ENCODE results near the gene TMEM163.
A peak's percentile ranks its signal among the peaks of the same experiment; 100 is the strongest.

The TMEM163 gene

DNA sequence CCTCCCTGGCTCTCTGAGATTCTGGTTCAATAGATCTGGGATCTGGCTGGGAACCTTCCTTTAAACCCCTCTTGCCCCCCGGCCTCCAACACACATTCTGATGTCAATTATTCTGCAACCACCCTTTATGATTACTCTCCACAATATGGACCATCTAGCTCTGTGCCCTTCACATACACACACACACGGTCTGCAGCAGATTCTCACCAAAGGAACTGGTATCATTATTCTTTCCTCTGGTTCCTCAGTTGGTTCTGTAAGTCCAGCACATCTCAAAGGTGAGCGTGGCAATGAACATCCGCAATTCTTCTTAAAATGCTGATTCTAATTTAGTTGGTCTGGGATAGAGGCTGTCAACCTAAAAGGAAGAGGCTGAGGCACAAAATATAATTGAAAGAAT is 2.8 kb upstream of the TMEM163 start:
- DNase-seq = no peak

DNA sequence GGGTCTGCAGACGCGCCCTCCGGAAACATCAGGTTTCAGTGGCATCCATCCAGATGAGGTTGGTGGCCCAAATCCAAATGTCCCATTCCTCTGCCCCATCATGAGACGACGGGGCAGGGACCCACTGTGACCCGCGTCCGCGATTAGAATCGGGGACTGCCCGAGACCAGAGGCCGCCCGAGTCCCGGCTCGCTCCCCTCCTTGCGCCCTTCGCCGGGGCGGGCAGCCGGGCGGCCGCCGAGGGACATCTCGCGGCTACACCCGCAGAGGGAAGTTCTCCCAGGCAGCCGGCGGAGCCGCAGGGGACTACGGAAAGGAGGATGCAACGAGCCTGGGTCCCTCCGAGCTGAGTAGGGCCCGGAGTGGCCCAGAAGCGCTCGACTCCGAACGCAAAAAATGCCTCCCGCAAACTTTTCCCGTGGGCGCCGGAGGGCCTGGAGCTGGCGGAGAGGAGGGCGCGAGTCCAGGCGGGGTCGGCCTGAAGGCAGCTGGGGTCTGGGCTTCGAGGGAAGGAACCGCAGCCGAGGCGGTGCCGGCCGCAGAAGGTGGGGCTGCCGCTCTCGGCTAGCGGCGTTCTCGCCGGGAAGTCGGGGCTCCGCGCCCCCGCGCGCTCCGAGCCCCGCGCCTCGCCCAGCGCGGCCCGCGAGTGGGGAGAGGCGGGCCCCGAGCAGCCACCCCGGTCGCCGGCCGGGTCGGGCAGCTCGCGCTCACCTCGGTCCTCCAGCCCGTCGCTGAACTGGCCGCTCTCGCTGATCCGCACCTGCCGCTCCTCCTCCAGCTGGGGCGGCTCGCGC is 580 bp downstream of the TMEM163 start:
- DNase-seq = peak; percentile 5

GRCh38 chr2:134717286-134718022 is 1.3 kb downstream of the TMEM163 start:
- no peak for DNase-seq

DNA sequence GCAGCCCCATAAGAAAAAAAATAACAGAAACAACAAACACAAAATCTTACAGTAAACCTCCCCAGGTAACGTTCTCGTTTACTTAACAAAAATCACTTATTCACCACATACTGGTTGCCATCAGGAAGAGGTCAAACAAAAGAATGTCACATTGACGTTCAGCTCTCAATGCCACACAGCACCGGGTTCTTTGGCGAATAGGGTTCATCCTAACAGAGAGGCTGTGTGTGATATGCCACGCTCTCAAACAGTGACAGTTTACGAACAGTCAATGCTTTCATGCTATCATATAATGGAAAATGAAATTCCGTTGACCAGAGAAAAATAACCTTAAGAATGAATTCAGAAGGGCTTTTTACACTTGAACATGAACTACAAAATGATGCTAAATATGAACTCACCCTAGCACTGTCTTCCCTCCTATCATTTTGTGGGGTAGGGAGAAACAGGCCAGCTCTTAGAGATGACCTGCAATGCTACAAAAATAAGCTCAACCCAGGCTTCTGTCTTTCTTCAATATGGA is 2.0 kb downstream of the TMEM163 start:
- DNase-seq = no peak

DNA sequence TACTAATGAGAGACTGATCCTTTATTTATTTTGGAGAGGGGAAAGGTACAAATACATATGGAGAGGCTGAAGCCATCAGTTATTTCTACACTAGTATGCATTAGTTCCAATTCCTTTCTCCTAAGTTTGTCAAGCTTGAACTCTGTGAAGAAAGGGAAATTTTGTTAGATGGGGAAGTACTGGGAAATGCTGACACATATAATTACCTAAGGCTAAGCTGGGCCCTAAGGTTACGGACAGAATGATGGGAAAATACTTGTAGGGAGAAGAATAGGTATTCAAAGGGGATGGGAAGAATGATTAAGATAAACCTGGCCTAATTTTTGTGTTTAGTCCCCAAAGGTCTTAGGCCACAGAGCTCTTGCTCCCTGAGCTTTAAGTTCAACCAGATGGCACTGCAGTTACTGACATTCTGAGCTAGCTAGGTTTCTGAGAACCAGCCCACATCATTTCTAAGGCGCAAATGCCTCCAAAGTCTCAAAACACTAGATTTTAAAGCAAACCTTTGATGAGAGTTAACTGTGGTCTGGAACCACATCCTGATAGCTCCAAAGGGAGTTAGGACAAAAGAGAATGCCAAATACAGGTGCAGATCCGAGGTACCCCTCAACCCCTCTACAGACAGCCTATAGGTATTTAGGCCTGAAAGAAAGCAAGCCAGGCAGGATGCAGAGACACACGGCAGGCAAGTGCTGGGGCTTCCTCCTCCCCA is 2.7 kb downstream of the TMEM163 start:
- DNase-seq = no peak

GRCh38 chr2:134714228-134714627 is 4.6 kb downstream of the TMEM163 start:
- no peak for DNase-seq

GRCh38 chr2:134713606-134714005 is 5.2 kb downstream of the TMEM163 start:
- no peak for DNase-seq

DNA sequence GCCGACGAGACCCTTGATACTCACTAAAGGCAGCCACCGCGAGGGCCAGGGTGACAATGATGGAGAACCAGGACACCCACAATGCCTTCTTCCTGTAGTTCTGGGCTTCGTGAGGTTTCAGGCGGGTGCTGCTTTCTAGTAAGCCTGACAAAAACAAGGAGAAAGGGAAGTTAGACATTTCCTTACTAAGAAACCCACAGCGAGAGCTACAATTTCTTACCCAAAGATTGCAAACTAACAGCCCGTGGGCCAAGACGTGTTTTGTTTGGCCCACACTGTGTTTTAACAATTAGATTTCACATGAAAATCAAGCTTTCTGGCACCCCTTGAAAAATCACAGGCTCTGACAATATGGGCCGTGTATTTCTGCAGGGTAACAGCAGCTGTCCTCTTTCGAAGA is 5.6 kb downstream of the TMEM163 start:
- DNase-seq = no peak

- no peak for DNase-seq
Measured at GRCh38 chr2:134712736-134713135, 6.1 kb downstream of the TMEM163 start.

DNA sequence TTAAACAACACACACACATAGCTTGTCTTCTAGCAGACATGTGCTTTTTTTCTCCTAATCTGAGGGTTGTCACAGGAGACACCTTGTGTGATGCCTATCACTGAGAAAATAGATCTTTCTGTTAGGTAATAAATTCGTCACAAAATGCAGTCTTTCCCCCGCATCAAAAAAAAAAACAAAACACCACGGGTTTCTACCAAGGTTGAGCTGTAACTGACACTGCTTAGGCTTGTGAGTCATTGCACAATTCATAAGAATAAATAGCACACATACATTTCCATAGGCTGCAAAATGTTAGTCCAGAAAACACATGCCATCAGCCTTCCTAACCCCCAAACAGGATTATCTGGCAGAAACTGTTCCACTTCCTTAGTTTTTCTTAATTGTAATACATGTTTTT is 6.5 kb downstream of the TMEM163 start:
- no peak for DNase-seq

GRCh38 chr2:134711692-134712091 is 7.1 kb downstream of the TMEM163 start:
- no peak for DNase-seq

DNA sequence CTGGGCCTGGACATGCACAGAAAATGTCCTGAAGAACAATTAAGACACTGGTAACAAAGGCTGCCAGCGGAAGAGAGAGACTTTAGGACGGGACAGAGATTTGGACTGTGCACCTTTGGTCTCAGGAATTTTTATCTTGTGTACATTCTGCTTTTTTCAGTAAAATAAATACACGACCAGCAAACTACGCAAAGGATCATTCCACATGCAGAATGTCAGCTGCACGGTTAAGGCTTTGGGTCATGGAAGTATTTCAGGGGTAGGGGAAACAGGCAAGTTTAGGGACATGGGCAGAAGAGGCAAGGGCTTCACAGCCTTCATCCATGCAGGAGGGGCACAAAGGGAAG is 11.5 kb downstream of the TMEM163 start:
- no peak for DNase-seq

DNA sequence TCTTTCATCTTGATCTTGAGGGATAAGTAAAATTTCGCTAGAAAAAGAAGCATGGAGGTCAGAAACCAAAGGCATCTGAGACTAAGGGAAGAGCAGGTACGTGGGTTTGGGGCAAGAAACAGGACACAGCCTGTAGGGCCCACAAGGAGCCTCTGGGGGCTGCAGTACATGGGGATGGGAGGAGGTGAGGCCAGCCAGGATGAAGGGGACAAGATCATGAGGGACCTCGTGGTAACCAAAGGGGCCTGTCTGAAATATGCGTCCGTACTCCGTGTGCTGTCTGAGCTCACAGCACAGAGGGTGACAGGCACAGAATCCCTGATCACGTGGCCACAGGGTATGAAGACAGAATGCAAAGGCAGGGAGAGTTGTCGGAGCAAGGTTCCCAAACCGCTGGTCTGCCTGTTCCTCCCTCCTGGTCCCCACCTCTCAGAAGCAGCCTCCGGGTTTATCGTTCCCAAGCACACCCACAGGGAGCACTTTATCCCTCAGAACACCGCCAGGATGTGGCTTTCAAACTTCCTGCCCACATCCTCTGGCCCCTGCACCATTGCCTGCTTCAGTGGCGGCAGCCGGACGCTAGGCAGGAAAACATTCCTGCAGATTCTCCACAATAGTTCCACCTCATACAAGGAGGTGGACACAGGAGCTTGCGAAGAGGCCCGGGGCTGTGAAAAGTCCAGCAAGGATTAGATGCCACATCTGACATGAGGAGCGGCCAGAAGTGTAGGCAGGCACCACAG is 12.0 kb downstream of the TMEM163 start:
- DNase-seq = no peak

DNA sequence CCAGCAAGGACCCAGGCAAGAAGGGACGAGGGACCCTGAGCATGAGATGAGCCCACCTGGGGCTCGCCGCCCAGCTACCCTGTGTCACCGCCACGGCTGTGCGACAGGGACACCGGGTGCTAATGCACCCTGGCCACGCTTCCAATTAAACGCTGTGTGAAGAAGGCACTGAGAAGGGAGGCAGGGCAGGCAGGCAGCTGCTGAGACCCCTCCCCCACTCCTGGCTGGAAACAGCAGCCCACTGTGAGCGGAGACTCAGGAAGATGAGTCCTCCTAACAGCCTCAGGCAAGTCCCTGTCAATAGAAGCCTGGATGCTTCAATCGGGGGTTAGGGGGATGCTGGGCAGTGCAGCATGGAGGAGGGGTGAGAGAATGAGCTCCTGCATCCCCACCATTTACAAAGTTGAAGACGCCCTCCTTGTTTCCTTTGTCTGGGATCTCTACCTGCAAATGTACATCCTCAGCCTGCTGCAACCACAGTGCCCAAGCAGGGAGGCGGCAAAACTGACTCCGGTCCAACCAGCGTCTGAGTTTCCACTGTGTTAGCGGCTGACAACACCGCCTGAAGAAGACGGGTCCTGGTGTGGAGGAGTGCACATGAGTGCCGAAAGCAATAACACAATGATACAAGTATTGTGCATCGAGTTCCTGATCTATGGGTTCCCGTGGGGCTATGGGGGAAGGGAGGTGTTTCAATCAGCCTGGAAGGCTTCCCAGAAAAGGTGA is 12.8 kb downstream of the TMEM163 start:
- DNase-seq = no peak

GRCh38 chr2:134704173-134704572 is 14.6 kb downstream of the TMEM163 start:
- DNase-seq = no peak

DNA sequence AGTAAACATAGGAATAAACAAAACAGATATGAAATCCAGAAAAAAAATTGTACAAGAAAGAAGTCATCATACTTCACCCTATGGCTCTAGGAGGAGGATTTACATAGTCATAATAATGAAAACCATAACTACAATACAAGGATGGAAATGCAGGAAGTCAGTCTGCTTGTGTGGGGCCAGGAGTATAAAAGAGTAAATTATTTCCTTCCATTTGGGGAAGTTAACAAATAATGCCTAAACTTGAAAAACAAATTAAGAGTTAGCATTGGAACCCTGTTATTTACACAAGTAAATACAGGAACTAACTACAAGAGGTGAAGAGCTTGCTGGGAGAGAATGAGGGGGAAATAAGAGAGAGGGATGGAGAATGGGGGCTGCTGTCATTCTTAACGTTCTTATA is 15.4 kb downstream of the TMEM163 start:
- no peak for DNase-seq

DNA sequence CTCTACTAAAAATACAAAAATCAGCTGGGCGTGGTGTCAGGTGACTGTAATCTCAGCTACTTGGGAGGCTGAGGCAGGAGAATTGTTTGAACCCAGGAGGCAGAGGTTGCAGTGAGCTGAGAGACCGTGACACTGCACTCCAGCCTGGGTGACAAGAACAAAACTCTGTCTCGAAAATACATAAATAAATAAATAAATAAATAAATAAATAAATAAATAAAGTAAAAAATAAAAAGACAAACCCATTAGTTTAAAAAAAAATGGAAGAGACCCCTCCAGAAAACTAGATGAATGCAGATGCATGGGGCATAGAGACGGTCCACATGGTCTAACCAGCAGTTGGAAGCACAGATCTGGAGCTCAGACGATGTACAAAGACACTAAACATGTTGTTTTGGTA is 18.1 kb downstream of the TMEM163 start:
- no peak for DNase-seq

GRCh38 chr2:134694411-134694810 is 24.4 kb downstream of the TMEM163 start:
- no peak for DNase-seq

DNA sequence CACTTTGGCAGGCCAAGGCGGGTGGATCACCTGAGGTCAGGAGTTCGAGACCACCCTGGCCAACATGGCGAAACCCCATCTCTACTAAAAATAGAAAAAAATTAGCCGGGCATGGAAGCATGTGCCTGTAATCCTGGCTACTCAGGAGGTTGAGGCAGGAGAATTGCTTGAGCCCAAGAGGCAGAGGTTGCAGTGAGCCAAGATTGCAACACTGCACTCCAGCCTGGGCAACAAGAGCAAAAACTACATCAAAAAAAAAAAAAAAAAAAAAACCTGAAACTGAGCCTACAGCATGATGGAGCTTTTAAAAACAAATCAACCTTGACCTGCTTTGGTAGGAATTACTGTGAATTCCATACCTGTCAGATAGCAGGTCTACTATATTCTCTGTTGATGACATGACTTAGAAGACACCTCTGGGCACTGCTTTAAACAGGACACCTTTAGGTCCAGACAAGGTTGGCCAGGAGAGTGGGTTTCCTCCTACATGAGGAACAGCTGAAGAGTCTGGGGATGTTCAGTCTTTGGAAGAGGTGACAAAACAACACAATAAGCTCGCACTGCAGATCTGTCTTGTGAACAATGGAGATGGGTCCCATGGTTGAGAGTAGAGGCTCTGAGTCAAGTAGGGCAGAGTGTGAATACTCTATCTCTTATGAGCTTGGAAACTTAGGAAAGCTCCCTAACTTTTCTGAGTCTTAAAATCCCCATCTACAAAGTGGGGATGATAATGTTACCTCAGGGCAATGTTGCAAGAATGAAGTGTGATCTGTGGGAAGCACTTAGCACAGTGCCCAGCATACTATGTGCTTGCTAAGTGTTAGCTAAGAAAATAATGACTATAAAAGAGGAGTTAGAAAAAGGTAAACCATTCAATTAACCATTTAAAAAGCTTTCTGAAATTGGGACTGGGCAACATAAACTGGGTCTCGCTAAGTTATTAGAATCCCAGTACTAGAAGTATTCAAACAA is 25.2 kb downstream of the TMEM163 start:
- DNase-seq = no peak

DNA sequence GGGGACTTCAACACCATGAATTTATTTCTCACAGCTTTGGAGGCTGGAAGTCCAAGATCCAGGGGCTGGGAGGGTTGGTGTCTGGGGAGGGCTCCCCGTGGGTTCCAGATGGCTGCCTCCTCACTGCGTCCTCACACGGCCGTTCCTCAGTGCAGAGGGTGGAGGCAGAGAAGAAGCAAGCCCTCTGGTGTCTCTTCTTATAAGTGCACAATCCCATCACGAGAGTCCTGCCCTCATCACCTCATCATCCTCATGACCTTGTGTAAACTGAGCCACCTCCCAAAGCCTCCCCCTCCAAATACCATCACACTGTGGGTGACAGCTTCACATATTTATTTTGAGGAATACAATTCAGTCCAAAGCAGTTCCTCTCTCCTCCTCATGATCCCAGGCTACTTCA is 26.3 kb downstream of the TMEM163 start:
- no peak for DNase-seq

- no peak for DNase-seq
Measured at GRCh38 chr2:134690629-134691215, 28.1 kb downstream of the TMEM163 start.

All from COR-L47 (cell line).